Activated CD4-positive, alpha-beta T cell treated with anti-CD3 and anti-CD28 coated beads for 1 hour (primary cell): Measurements from ENCODE around the gene LIM2.
"Not testable (repeated sequence)": the region's sequence is repeated elsewhere in the genome, so short reads cannot be mapped to it uniquely, and the experiment has no call there.

Experiments
- DNase-seq: peaks from one replicate; pipeline ENCODE4 v3.0.0-alpha.2; 2020

LIM2 gene, protein sequence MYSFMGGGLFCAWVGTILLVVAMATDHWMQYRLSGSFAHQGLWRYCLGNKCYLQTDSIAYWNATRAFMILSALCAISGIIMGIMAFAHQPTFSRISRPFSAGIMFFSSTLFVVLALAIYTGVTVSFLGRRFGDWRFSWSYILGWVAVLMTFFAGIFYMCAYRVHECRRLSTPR

DNA sequence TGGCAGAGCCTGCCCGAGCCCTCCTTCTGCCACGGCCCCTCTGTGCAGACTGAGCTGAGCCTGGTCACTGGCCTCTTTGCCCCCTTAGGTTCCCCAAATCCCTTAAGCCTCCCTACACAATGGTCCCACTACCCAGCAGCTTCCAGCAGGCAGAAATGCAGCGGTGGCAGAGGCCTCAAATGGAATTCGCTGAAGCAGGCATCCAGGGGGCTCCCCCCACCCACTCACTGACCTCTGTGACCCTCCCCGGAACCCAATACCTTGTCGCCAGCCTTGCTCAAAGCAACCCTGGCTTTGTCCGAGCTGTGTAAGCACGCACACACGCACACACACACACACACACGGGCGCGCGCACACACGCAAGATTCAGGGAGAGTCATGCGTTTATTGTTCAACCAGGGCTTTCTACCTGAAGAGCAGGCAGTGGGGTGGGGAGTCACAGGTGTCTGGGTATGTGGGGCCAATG is at the start of gene LIM2:
Gene LIM2, minus strand, starts transcription at position 51 of the 466 bp plus-strand sequence. CDS start 531 bp downstream, outside the sequence.
- no peak for DNase-seq

DNA sequence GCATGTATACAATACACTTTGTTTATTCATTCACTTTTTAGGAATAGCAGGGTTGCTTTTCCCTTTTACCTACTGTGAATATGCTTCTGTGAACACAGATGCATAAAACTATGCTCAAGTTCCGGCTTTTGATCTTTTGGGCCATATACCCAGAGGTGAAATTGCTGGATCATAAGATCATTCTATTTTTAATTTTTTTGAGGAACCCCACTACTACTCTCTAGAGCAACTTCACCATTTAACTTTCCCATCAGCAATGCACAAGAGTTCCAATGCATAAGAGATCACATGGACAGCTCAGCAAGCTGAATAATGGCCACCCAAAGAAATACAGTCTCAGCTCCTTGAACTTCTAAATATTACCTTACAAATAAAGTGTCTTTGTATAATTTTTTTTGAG is 46.7 kb upstream of the LIM2 start:
- no peak for DNase-seq

DNA sequence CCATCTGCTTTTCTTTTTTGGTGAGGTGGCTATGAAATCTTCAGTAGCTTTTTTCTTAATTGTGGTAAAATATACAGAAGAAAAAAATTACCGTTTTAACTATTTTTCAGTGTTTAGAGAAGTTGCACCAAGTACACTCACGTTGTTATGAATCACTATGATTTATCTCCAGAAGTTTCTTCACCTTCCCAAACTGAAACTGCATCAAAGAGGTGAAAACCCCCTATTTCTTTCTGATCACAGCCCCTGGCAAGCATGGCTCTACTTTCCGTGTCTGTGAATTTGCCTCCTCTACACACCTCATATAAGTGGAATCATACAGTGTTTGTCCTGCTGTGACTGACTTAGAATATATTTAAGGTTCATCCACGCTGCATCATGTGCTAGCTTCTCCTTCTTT is 45.3 kb upstream of the LIM2 start:
- DNase-seq = no peak

DNA sequence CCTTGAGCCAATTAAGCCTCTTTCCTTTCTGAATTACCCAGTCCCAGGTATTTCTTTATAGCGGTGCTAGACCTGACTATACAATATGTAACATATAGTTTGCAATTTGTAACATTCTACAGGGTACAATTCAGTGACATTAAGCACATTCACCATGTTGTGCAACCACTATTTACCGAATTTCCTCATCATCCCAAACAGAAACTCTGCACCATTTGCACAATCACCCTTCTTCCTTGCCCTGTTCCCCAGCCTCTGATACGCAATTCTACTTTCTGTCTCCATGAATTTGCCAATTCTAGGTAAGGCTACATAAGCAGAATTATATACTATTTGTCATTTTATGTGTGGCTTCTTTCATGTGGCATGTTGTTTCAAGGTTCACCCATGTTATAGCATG is 43.4 kb upstream of the LIM2 start:
- no peak for DNase-seq

DNA sequence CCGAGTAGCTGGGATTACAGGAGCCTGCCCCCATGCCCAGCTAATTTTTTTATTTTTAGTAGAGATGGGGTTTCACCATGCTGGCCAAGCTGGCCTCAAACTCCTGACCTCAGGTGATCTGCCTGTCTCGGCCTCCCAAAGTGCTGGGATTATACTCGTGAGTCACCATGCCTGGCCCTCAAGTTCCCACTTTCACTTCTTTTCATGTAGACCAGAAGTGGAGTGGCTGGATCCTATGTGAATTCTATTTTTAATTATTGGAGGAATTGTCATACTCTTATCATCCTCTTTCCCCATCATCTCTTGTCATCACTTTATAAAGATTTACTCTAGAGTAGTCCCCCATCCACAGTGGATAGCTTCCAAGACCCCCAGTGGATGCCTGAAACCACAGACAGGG is 42.4 kb upstream of the LIM2 start:
- DNase-seq = no peak

DNA sequence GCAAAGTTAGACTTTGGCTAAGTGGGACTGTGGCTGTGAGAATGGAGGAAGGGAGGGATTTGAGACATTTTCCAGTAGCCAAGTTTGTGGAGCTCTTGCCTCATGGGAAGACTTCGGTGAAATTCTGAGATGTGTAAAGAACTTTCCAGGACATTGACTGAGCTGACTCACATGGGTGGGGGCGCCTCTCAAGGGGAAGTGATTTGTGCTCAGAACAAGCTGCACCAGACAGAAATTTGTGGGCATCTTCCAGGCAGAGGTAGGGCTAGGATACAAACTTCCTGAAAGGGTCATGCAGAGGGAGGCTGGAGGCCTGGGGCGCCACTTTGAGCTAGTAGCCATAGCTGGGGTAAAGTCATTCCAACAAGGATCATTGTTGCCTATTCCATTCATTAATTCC is 39.4 kb upstream of the LIM2 start:
- no peak for DNase-seq

DNA sequence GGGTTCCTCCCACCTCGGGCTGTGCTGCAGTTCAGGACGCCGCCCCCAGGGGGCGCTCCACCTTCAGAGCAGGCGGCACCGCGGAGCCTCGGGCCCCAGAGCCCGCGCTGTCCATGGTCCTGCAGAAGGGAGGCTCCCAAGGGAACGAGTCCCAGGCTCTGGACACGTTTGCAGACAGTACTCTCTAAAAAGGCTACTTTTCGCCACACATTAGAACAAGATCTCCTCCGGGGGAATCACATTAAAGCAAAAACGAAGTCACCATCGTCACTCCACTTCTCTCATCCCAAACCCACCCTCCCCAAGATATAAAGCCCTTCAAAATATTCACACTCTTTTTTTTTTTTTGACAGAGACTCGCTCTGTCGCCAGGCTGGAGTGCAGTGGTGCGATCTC is 34.3 kb upstream of the LIM2 start:
- DNase-seq = peak; percentile 66

DNA sequence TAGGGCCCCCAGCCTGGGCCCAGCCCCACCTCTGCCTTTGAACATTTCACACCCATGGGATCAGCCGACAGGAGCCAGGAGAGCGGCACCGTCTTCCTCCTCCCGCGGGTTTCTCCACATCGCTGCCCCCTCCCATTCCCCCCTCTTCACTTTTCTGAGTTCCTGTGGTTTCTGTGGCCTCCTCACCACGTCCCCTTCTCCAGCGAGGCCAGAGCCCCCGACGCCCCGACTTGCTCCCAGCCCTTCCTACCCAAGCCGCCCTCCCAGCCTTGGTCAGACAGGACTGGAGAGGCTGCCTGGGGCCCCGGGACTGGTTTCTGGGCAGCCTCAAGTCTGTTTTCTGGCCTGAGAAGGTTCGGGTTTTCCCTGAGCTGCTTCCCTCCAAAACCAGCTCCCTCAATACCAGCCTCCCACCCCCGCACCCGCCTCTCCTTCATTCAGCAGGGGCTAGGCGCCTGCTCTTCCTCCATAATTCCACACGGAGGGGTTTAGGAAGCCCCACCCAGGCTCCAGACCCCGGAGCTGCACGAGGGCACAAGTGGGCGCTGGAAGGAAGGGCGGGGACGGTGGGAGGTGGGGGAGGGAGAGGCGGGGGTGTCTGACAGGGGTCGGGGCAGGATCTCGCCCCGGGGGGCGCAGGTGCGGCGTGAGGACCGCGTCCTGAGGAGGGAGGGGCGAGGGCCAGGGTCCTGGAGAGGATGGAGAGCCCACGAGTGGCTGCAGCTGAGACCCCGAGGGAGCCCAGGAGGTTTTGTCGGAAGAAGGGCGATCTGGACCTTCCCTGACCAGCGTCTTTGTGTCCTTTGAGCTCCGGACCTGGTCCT is 33.7 kb upstream of the LIM2 start:
- no peak for DNase-seq

DNA sequence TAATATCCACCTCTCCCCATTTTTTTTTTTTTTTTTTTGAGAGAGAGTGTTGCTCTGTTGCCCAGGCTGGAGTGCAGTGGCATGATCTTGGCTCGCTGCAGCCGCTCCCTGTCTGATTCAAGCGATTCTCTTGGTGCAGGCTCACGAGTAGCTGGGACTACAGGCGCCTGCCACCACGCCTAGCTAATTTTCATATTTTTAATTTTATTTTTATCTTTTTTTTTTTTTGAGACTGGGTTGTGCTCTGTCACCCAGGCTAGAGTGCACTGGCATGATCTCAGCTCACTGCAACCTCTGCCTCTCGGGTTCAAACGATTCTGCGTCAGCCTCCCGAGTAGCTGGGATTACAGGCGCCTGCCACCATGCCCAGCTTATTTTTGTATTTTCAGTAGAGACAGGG is 32.7 kb upstream of the LIM2 start:
- DNase-seq = not testable (repeated sequence)

DNA sequence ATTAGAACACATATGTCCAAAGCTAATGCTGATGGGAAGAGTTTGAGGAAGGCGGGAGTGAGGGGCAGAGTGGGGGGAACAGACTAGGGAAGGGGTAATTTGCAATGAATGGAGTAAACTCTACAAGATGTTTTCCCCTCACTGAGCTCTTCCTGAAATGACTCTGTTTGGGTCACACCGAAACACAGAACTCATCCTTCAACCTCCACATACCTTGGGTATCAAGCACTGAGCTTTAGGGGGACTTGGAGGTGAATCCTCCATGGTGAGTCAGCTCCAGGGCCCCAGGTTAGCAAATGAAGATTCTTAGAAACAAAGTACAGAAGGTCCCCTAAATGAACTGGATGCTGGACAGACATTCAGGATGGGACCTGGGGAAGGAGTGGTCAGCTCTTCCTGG is 30.9 kb upstream of the LIM2 start:
- DNase-seq = no peak

DNA sequence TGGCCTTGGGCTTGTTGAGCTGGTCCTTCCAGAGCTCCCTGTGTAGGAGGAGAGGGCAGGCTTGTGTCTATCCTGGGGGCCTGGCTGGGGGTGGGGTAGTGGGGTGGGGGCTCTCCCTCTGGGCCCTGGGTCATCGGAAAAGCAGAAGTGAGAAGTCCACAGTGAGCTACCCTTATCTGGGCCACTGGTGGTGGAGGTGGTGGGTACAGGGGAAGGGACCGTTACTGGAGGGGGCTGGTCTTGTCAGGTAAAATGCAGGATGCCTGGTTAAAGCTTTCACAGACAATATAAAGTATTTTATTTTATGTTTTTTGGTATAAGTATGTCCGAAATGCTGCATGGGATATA is 30.0 kb upstream of the LIM2 start:
- no peak for DNase-seq

DNA sequence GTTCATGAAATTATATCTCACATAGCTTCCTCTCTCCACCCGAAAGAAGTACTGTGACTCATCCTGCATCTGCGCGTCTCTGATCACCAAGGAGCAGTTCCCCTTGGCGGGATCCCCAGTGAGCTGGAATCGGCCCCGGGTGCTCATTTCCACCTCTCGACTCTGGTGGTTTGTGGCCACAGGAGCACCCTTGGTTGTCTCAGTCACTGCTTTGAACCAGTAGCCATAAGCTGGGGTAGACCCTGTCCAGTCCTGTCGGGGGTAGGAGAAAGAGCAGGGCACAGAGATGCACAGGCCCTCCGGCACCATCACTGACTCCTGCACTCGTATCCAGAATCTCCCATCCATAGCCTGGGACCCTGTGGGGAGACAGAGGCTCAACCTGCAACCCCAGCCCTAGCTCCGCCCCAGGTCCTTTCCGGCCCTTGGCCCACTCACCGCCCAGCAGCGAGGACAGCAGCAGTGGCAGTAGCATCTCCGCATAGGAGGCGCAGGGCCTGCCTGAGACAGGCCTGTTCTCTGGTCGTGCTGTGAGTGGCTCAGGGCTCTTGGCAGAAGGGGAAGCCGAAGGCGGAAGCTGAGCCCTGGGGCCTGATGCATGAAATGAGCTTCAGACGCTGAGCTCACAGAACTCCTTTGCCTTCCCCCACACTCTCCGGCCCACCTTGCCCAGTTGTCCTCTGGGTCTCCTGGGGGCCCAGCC is 29.5 kb upstream of the LIM2 start, which contains the start of gene SIGLEC10:
Gene SIGLEC10, minus strand, starts transcription at position 536 of the 703 bp plus-strand sequence. Its CDS starts 61 bp downstream, at position 475.
- DNase-seq = no peak

DNA sequence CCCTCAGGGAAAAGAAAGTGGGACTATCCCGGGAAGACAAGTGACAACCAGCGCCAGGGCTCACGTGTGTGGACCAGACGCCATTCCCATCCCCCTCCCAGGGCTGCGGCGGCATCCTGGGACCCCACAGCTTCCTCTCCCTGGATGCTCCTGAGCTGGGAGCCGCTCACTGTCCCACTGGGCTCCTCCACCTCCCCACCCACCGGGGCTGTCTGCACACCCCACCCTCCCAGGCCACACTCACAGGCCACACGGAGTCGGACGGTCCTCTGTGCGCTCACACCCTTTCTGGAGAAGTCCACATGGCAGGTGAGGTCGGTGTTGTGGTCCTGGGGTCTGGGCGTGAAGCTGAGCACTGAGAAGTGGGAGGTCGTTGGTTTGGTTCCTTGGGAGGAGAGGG is 28.6 kb upstream of the LIM2 start:
- not testable (repeated sequence) for DNase-seq

DNA sequence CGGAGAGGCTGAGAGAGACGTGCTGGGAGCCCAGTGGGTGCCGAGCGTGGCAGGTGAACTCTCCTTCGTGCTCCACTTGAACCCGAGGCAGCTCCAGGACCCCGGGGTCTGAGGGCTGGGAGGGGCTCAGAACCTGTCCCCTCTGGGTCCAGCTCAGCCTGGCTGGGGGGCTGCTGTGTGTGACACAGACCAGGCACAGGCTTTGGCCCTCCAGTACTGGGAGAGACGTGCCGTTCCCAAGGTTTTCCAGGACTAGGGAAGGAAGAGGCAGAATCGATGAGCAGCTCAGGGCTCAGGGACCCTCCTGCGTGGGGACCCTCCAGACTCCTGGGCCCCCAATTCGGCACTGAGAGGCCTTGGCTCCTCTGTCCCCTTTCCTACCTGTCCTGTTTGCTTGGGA is 27.4 kb upstream of the LIM2 start:
- DNase-seq = no peak

DNA sequence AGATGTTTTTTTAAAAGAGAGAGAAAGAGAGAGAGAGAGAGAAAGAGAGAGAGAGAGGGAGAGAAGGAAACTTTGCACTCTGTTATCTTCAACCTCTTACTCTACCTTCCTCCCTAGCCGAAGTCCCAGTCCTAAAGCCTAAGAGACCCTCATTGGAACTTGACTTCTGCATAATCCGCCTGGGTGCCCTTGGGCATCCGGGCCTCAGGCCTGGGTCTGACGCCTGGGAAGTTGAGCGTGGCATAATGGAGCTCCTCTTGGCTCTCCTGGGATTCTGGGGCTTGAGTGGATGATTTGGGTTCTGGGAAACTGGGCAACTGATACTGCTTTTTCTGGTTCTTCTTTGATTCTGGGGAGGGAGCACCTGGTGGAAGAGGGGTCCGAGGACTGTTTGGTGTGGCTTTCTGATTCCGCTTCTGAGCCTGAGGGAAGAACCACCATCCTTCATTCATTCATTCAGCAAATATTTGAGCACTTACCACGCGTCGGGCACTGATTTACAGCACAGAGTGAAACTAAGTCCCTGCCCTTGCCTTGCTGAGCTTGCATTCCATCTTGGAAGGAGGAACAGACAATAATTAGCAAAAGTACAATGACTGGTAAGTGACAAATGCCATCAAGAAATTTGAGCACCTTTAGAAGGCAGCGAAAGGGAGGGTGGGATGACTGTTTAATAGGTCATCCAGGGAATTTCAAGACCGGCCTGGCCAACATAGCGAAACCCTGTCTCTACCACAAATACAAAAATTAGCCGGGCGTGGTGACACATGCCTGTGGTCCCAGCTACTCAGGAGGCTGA is 23.4 kb upstream of the LIM2 start:
- DNase-seq = no peak

DNA sequence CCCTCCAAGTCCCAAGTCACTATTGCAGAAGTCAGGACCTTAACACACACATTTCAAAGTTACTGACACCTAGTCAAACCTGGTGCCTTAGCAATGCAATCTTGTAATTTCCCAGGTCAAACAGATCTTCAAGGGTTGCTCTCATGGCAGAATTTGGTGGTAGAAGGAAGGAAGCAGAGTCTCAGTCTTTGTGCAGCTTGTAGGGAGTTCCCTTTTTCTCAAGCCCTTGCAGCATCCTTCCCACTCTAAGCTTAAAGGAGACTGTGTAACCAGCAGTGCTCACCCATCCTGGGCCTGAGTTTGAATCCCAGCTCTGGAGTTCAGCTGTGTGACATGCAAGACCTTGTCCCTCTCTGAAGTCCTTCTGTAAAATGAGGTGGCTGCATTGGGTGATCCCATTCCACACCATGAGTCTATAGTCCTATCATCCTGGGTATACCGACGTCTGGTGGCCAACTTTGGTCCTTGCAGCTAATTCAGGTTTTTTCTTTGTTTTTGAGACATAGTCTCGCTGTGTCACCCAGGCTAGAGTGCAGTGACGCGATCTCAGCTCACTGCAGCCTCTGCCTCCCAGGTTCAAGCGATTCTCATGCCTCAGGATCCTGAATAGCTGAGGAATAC is 19.8 kb upstream of the LIM2 start:
- no peak for DNase-seq

DNA sequence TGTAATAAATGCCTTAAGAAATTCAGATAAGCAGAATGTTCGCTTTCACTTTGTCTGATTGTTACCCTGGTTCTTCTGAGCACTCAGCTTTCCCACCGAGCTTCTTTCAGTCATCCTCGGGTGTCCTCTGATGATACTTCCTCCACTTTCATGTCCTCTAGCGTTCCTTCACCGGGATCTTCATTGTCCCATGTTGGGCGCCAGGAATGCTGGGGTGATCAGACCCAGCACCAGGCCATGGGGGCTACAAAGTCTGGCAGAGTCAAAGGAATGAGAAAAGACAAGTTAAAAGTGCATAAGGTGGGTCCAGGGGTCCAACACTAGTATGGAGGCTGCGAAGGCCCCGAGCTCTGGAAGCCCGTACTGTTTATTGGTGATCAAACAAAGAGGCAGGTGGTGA is 14.3 kb upstream of the LIM2 start:
- DNase-seq = no peak

DNA sequence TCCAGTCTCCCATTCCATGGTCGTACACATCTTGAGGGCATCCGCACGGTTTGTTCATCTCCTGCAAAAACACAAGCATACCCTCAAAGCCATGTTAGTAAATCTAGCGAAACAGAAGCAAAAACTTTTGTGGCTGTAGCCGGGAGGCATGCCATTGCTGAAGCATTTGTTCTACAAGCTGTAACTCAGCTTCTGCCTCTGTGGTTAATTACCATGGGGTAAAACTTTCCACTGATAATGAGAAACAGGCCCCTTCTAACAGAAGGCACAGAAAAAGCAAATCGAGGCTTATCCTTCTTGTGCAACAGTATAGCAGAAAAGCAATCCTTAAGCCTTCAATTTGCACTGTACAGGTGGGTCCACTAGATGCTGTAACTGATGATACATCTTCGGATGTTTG is 12.2 kb upstream of the LIM2 start:
- DNase-seq = not testable (repeated sequence)

DNA sequence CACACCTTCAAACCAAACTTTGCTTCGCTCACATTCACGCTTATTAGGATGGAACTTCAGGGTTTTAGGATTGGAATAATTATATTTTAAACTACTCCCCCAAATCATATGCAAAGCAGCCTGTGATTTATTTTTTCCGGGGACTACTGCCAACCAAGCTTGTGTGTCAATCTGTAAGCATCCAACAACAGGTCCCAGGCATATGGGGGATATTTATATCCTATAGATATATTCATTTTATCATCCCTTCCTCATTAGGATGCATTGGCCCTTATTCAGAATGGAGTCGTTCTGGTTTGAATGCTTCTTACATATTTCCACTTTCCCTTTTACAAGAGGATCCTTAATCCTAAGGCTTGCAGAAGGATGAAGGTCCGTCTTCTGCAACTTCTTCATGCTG is 11.5 kb upstream of the LIM2 start:
- DNase-seq = no peak

DNA sequence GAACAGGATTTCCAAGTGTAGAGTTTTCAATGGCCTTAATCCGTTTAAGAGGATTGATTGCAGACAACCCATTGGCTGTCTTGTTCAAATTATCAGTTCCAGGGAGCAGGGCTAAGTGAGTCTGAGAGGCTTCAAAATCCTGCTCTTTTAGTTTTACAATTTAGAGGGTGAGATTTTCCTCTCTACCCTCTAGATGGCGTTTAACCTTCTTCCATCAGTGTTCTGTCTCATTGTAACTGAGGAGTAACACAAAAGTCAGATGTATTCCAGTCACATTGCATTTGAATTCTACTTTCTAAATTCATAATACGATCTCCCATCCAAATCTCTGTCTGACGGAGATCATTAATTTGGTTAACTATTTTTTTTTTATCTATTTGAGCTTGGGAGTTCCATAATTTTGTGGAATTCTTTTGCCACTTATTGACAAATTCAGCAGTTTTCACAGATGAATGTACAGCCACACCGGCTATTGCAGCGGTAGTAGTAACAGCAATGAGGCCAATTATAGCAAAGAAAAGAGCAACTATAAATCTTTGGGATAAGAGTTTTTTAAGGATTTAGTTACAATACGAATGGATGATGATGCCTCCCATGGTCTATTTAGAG is 10.4 kb upstream of the LIM2 start:
- DNase-seq = no peak

DNA sequence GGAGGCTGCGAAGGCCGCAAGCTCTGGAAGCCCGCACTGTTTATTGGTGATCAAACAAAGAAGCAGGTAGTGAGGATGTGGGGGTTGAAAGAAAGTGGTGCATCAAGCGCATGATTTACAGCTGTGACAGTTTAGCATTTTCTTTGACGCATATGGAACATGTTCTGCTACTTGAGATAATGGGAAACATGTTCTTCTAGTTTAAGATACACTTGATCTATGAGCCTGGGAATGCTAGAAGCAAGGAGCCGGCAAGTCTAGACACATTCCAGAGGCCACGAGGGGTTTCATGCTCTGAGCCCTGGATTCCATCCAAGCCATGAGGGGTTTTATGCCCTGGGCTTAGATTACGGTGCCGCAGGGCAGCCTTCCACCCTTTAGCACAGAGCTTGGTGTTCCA is 9.7 kb upstream of the LIM2 start:
- not testable (repeated sequence) for DNase-seq

DNA sequence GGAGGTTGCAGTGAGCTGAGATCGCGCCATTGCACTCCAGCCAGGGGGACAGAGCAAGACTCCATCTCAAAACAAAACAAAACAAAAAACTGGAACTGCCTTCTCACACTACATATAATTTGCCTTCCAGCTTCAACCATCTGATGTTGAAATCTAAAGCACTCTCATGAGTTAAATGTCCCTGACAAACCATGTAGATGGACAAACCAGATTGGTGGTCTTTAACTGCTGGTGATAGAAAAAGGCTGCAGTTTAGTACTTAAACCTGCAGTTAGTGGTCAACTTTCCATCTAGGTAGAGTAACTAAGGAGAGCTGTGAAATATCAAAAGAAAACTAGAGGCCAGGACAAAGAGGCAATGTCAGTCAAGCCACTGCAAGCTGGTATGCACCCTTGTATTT is 8.4 kb upstream of the LIM2 start:
- DNase-seq = no peak
